Measurements from ENCODE around the gene PXDN.
"Not testable (repeated sequence)": the region's sequence is repeated elsewhere in the genome, so short reads cannot be mapped to it uniquely, and the experiment has no call there.

- TF ChIP-seq CTCF, POLR2A, POLR2AphosphoS5 (IDR thresholded peaks at IDR 0.05): not testable (repeated sequence)
Measured at GRCh38 chr2:1724351-1724750, 20.0 kb downstream of the PXDN start.

Data from suprapubic skin (tissue), 4 donors.